HG02571 (cell line): ENCODE results near the gene PCBD2.
"Not testable (repeated sequence)": the region's sequence is repeated elsewhere in the genome, so short reads cannot be mapped to it uniquely, and the experiment has no call there.

Experiments
- ATAC-seq: cut with Tn5 transposase; IDR thresholded peaks from one replicate; pipeline ENCODE4 v1.9.1; 2021; ENCODE audit warnings: mild to moderate bottlenecking, moderate library complexity; ENCODE audit not compliant: unreplicated experiment

PCBD2 gene

GRCh38 chr5:134957920-134958608 lies 53.1 kb downstream of the PCBD2 start:
- ATAC-seq, result no peak

DNA sequence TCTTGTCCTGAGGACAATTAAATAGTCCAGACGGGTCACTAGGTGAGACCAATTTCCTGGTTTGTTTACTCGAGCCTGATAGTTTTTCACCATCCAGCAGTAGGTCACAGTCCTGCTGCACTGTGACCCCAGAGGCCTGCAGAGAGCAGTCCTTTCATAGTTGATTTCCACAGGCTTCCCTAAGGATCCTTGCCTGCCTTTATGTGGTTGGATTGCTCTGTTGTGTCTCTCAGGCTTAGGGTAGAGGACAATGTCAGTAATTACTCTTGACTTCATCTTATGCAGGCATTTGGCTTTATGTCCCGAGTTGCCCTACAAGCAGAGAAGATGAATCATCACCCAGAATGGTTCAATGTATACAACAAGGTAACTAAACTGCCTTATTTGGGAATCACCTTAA lies 53.8 kb downstream of the PCBD2 start:
- ATAC-seq, result no peak

DNA sequence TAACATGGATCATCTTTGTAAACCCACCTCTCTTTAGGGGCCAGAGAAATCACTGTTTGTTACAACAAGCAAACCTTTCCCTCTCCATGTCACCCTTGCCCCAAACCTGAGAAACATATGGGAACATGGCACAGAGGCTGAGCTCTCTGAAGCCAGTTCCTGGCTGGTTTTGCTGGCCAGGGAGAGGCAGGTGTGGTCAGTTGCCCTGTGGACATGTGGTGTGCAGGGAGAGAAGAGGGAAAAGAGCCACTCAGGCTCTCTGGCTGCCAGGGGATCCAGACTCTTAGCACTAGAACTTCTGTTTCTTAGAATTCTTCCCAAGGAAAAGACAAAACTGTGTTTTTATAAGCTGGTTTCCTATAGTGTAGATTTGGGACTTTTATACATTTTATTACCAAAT lies 58.2 kb downstream of the PCBD2 start:
- no peak for ATAC-seq

GRCh38 chr5:134964359-134965270 lies 59.7 kb downstream of the PCBD2 start:
- ATAC-seq, result no peak

- no peak for ATAC-seq
Observed at GRCh38 chr5:134965271-134965825, 60.4 kb downstream of the PCBD2 start.

- no peak for ATAC-seq
Observed at GRCh38 chr5:134967607-134968006, 62.7 kb downstream of the PCBD2 start, which contains the start of gene CATSPER3. CATSPER3 (plus strand) TSS chr5:134967907; CDS start chr5:134967992, 85 bp downstream.

GRCh38 chr5:134968055-134968454 lies 63.1 kb downstream of the PCBD2 start:
- no peak for ATAC-seq

GRCh38 chr5:134969166-134969565 lies 64.2 kb downstream of the PCBD2 start:
- ATAC-seq, result no peak

GRCh38 chr5:134975078-134975715 lies 70.3 kb downstream of the PCBD2 start:
- no peak for ATAC-seq

GRCh38 chr5:134975843-134976242 lies 70.9 kb downstream of the PCBD2 start:
- no peak for ATAC-seq

DNA sequence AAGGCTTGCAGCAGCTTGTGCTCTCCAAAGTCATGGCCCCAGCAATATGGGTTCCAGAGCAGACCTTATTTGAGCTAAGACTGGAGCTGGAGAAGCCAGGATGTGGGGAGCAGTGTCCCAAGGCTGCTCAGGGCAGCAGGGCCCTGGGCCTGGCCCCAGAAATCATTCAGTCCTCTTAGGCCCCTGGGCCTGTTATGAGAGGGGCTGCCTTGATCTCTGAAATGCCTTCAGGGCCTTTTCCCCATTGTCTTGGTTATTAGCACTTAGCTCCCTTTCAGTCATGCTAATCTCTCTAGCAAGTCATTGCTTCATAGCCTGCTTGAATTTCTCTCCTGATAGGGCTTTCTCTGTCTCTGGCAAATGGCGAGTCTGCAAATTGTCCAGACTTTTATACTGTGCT lies 71.9 kb downstream of the PCBD2 start:
- no peak for ATAC-seq

GRCh38 chr5:134979416-134979815 lies 74.5 kb downstream of the PCBD2 start:
- ATAC-seq, result no peak

GRCh38 chr5:134982230-134982629 lies 77.3 kb downstream of the PCBD2 start:
- ATAC-seq, result no peak

DNA sequence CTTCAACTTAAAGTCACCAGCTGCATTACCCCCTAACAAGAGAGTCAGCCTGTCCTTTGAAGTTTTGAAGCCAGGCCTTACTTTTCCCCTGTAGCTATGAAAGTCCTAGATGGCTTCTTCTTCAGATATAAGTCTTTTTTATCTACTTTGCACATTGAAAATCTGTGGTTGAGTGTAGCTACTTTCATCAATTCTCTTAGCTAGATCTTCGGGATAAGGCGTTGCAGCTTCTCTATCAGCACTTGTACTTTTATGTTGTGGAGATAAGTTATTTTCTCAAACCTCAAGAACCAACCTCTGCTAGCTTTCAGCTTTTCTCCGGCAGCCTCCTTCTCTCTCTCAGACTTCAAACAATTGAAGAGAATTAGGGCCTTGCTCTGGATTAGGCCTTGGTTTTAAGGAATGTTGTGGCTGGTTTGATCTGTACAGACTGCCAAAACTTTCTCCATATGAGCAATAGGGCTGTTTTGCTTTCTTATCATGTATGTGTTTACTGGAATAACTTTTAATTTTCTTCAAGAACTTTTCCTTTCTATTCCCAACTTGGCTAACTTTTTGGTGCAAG lies 84.4 kb downstream of the PCBD2 start:
- ATAC-seq, result no peak

GRCh38 chr5:134990183-134990582 lies 85.3 kb downstream of the PCBD2 start:
- not testable (repeated sequence) for ATAC-seq

- no peak for ATAC-seq
Observed at GRCh38 chr5:134992148-134992547, 87.2 kb downstream of the PCBD2 start.

GRCh38 chr5:134993161-134993560 lies 88.2 kb downstream of the PCBD2 start:
- ATAC-seq, result no peak

- no peak for ATAC-seq
Observed at GRCh38 chr5:134994560-134995156, 89.7 kb downstream of the PCBD2 start.

DNA sequence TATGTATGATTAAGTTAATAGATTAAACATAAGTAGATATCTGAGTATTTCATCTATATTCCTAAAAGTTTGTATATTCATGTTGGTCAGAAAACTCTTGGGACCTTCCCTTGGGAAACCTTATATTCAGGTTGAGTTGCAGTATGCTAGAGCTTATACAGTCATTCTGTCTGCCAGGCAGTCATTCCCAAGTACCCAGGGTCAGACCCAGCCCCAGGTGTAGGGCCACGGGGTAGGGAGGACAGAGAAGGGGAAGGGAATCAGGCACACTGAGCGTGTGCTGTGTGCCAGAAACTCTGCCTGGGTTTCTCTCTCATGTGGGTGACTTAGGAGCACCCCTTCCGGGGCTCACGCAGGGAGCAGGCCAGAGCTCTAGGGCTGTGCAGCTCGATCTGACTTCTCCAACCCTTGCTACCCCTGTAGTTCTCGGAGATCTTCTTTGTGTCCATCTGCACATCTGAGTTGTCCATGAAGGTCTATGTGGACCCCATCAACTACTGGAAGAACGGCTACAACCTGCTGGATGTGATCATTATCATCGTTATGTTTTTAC lies 91.0 kb downstream of the PCBD2 start:
- no peak for ATAC-seq

DNA sequence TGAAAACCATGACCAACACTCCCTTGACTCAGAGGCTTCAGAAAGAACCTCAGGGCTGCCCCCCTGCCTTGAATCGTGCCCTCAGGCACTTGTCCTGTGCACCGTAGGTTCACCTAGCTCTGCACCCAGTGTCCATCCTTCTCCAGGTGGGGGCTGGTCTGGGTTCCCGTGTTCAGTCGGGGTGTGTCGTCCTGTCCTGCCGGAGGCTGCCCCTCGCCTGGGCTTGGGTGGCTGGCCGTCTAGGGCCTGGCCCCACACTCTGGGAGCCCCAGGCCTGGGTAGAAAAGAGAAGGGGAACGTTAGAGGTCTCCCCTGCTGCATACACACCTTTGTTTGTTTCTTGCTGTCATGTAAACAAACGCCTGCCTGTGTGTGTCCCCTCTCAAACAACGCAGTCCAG lies 92.1 kb downstream of the PCBD2 start:
- no peak for ATAC-seq
